Gastroesophageal sphincter (tissue), 3 donors: ENCODE data around the gene RNF126.

ENCODE experiments used
- CTCF ChIP-seq, 4 experiments: fragments of 200-600 bp in 2 of 4; fragments of 450-650 bp in 2 of 4; sonication (generic) in 1 of 4; IDR thresholded peaks; one replicate each; pipeline ENCODE4 v1.5.1; 2017 to 2019; ENCODE audit warnings: antibody characterized with exemption in 4 of 4, mild to moderate bottlenecking in 2 of 4, moderate library complexity in 2 of 4
- POLR2A ChIP-seq, 2 donors: fragments of 450-650 bp; IDR thresholded peaks; one replicate each; pipeline ENCODE4 v1.6.1; 2017; ENCODE audit warnings: antibody characterized with exemption in 2 of 2, mild to moderate bottlenecking in 2 of 2, moderate library complexity in 1 of 2
- POLR2AphosphoS5 ChIP-seq: sonication (generic); formaldehyde crosslinking; IDR thresholded peaks from one replicate; pipeline ENCODE4 v1.6.1; 2017; ENCODE audit warnings: antibody characterized with exemption

- TF ChIP-seq CTCF (IDR thresholded peaks at IDR 0.05) = no peak
- no peak for TF ChIP-seq POLR2A (IDR thresholded peaks at IDR 0.05)
- TF ChIP-seq POLR2AphosphoS5 = no peak
Measured at GRCh38 chr19:685454-685931, 22.5 kb upstream of the RNF126 start.
